Transverse colon (tissue), 4 donors: ENCODE data around the gene ST3GAL3. TPM values are rescaled to one million over a fixed set of nuclear protein-coding genes. Genes with fewer than 3 reads are reported as not detected.

Experiments used
- DNase-seq: peaks from one replicate; pipeline ENCODE4 v3.0.0-alpha.2; 2019
- H3K27ac ChIP-seq, 4 donors: fragments of 200-600 bp; sonication (generic); 2 replicates each; pipeline ENCODE4 v1.5.1; 2016 to 2018; ENCODE audit warnings: inconsistent platforms in 4 of 4
- H3K27me3 ChIP-seq: fragments of 200-600 bp; sonication (generic); 2 replicates; pipeline ENCODE4 v1.5.1; 2017; ENCODE audit warnings: inconsistent platforms
- H3K36me3 ChIP-seq, 4 donors: fragments of 200-600 bp; sonication (generic); 2 replicates each; pipeline ENCODE4 v1.5.1; 2017 to 2019; ENCODE audit warnings: inconsistent platforms in 4 of 4
- H3K4me1 ChIP-seq, 4 donors: fragments of 200-600 bp; sonication (generic); 2 replicates each; pipeline ENCODE4 v1.5.1; 2017 to 2020; ENCODE audit warnings: inconsistent platforms in 4 of 4
- H3K4me3 ChIP-seq, 4 donors: fragments of 200-600 bp; sonication (generic); 1 replicate in 1 of 4; 2 replicates in 3 of 4; pipeline versions ENCODE4 v1.5.1 to v1.6.1; 2017 to 2019; ENCODE audit warnings: inconsistent platforms in 4 of 4
- H3K9me3 ChIP-seq, 2 donors: fragments of 200-600 bp; sonication (generic); 2 replicates each; pipeline ENCODE4 v1.5.1; 2017 to 2019; ENCODE audit warnings: inconsistent platforms in 2 of 2
- EP300 ChIP-seq: sonication (generic); formaldehyde crosslinking; IDR thresholded peaks from one replicate; pipeline ENCODE4 v1.6.1; 2017; ENCODE audit warnings: antibody characterized with exemption, low read depth
- POLR2A ChIP-seq: fragments of 450-650 bp; IDR thresholded peaks from one replicate; pipeline ENCODE4 v1.6.1; 2016; ENCODE audit warnings: antibody characterized with exemption, mild to moderate bottlenecking, moderate library complexity
- POLR2AphosphoS5 ChIP-seq, 3 donors: sonication (generic); formaldehyde crosslinking; IDR thresholded peaks; one replicate each; pipeline ENCODE4 v1.6.1; 2016; ENCODE audit warnings: antibody characterized with exemption in 3 of 3
- WGBS, 2 donors: methylation state at CpG; one replicate each; pipeline ENCODE4 v1.1.5; 2018; ENCODE audit warnings: low coverage in 1 of 2; 5-methylcytosine and 5-hydroxymethylcytosine counted together
- in situ Hi-C, 4 donors: fragments of 200-750 bp; cut with MboI; loops; one replicate each; pipeline versions ENCODE4 v1.15.0 to v1.15.1; 2017; ENCODE audit warnings: low sequenced_read_pairs in 3 of 4, low pct_ligation_motif_present in 1 of 4, low pct_unique_long_range_greater_than_20kb in 1 of 4
- intact Hi-C: fragments of 100-400 bp; cut with DNase I; formaldehyde crosslinking; loops from one replicate; pipeline ENCODE4 v1.15.1; 2023; ENCODE audit warnings: low total_unique reads
- total RNA-seq, 4 donors: library from RNA; depleted of rRNA; stranded (reverse); fragments of >200 nt; gene quantifications; one replicate each; pipeline ENCODE4 v1.1.0, GENCODE V29; 2016
- TF ChIP-seq, protein P1 (sequence below), 5 experiments: fragments of 200-600 bp in 3 of 5; fragments of 450-650 bp in 2 of 5; sonication (generic) in 3 of 5; IDR thresholded peaks; 1 replicate in 2 of 5; 2 replicates in 3 of 5; pipeline ENCODE4 v1.5.1; 2016 to 2017; ENCODE audit warnings: antibody characterized with exemption in 5 of 5, inconsistent platforms in 3 of 5, mild to moderate bottlenecking in 2 of 5, moderate library complexity in 1 of 5

Gene ST3GAL3
- total RNA-seq, 4 donors from 2014 or later = 4.8 to 23.9 (median 9.7) TPM

DNA sequence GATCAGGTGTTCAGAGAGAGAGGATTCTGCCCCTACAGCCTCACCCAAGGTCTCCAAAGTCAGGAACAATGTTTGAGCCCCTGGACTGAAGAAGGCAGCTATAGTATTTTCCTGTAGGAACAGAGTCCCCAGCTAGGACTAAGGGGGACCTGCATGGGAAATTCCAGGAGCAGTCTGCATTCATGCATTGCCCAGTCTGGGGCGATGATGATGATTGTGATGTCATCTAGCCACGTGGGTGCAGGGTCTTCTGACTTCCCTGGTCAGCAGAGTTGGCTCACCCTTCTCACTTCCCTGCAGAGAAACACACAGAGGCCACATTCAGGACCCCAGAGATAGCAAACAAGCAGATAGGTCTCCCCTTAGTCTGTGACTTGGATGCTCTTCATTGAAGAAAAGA is 169.8 kb downstream of the ST3GAL3 start:
- no peaks in the 10 kb centered on the region for H3K27me3 ChIP-seq
- no peak for TF ChIP-seq POLR2A
- no peak for TF ChIP-seq EP300
- TF ChIP-seq POLR2AphosphoS5 (IDR thresholded peaks at IDR 0.05) = no peak
- no peak for DNase-seq
- H3K4me1 ChIP-seq = peaks cover 0 to 3% (median 1%) of the 10 kb centered on the region in 4 donors
- no peak overlapping the region for H3K4me3 ChIP-seq
- H3K27ac ChIP-seq = no peak overlapping the region
- H3K9me3 ChIP-seq = no peaks in the 10 kb centered on the region
- intact Hi-C loops = no loop called here
- 75% methylated on average over 2 of the region's 2 CpGs; no CpG with 5 or more reads in 1 of the 2 donors for WGBS, 2 donors
- no peaks in the 10 kb centered on the region for H3K36me3 ChIP-seq
- in situ Hi-C loops = no loop called here

DNA sequence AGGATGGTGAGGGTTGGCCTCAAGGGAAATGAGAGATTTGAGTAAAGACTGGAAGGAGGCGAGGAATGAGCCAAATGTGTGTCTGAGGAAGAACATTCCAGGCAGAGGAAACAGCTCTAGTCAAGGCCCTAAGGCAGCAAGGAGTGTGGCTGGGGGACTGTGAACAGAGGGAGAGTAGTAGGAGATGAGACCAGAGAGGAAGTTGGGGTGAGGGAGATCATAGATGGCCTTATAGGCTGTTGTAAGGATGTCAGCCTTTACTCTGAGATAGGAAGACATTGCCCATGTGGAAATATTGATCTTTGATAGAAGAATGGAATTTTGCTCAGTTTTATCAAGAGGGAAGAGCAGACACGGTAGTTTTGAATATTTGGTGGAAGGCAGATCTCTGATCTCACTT is 171.1 kb downstream of the ST3GAL3 start:
- in situ Hi-C loops = no loop called here

DNA sequence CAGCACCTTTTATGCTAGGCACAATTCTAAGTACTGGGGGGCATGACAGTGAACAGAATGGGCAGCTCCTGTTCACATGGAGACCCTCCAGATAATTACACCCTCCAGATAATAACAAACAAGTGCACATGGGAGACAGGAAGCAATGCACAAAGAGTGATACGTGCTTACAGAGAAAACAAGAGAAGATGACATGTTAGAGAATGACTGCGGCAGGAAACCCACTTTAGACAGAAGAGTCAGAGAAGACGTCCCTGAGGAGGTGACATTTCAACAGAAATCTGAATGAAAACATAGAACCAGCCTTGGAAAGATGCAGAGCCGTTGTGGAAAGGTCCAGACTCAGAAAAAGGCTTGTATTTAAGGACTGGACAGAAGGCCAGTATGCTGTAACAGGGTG is 171.5 kb downstream of the ST3GAL3 start:
- Histone ChIP-seq H3K4me1 (peaks cover 0 to 14% (median 3%) of the 10 kb centered on the region in 4 donors), H3K36me3 (no peaks in the 10 kb centered on the region), H3K9me3 (no peaks in the 10 kb centered on the region), H3K27me3 (no peaks in the 10 kb centered on the region), H3K4me3 (no peak overlapping the region), H3K27ac (no peak overlapping the region)
- DNase-seq = no peak
- WGBS, 2 donors = 77 to 79% methylated on average over 3 to 4 of the region's 4 CpGs
- intact Hi-C loops (no loop called here), in situ Hi-C loops (no loop called here)
- TF ChIP-seq, protein P1, sequence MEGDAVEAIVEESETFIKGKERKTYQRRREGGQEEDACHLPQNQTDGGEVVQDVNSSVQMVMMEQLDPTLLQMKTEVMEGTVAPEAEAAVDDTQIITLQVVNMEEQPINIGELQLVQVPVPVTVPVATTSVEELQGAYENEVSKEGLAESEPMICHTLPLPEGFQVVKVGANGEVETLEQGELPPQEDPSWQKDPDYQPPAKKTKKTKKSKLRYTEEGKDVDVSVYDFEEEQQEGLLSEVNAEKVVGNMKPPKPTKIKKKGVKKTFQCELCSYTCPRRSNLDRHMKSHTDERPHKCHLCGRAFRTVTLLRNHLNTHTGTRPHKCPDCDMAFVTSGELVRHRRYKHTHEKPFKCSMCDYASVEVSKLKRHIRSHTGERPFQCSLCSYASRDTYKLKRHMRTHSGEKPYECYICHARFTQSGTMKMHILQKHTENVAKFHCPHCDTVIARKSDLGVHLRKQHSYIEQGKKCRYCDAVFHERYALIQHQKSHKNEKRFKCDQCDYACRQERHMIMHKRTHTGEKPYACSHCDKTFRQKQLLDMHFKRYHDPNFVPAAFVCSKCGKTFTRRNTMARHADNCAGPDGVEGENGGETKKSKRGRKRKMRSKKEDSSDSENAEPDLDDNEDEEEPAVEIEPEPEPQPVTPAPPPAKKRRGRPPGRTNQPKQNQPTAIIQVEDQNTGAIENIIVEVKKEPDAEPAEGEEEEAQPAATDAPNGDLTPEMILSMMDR (IDR thresholded peaks at IDR 0.05) = no peak
- no peak for TF ChIP-seq POLR2A
- no peak for TF ChIP-seq EP300
- no peak for TF ChIP-seq POLR2AphosphoS5 (IDR thresholded peaks at IDR 0.05)

More for the DNA sequence above, 171.1 kb downstream of the ST3GAL3 start:
- 89 to 94% methylated on average over 2 of the region's 2 CpGs for WGBS, 2 donors
- TF ChIP-seq EP300 = no peak
- no peak for TF ChIP-seq POLR2AphosphoS5 (IDR thresholded peaks at IDR 0.05)
- no peak for TF ChIP-seq POLR2A
- TF ChIP-seq, protein P1 (IDR thresholded peaks at IDR 0.05) = no peak
- DNase-seq = no peak
- Histone ChIP-seq H3K36me3 (no peaks in the 10 kb centered on the region), H3K27me3 (no peaks in the 10 kb centered on the region), H3K4me1 (peaks cover 0 to 14% (median 3%) of the 10 kb centered on the region in 4 donors), H3K9me3 (no peaks in the 10 kb centered on the region), H3K27ac (no peak overlapping the region), H3K4me3 (no peak overlapping the region)
- intact Hi-C loops = no loop called here

DNA sequence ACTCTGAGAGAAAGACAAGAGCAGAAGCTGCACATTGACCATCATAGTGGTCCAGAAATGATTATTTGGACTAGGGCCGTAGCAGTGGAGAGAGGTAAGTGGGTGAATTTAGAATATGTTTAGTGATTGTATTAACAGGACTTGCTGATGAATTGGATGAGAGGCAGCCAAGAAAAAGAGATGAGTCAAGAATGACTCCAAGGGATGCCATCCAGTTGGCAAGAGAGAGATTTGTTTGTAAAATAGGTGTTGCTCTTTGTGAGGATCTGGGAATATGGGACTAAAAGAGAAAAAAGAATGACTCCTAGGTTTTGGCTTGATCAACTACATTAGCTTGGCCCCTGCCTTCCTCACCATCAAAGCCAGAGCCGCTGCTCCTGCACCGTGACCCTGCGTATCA is 172.1 kb downstream of the ST3GAL3 start:
- Histone ChIP-seq H3K36me3 (no peaks in the 10 kb centered on the region), H3K27me3 (no peaks in the 10 kb centered on the region), H3K9me3 (no peaks in the 10 kb centered on the region), H3K4me1 (peaks cover 0 to 14% (median 3%) of the 10 kb centered on the region in 4 donors), H3K4me3 (no peak overlapping the region), H3K27ac (no peak overlapping the region)
- in situ Hi-C loops (no loop called here), intact Hi-C loops (no loop called here)
- WGBS, 2 donors = 94 to 100% methylated on average over 1 to 4 of the region's 4 CpGs
- no peak for DNase-seq
- no peak for TF ChIP-seq POLR2A
- no peak for TF ChIP-seq POLR2AphosphoS5 (IDR thresholded peaks at IDR 0.05)
- TF ChIP-seq, protein P1 (IDR thresholded peaks at IDR 0.05) = no peak
- no peak for TF ChIP-seq EP300

DNA sequence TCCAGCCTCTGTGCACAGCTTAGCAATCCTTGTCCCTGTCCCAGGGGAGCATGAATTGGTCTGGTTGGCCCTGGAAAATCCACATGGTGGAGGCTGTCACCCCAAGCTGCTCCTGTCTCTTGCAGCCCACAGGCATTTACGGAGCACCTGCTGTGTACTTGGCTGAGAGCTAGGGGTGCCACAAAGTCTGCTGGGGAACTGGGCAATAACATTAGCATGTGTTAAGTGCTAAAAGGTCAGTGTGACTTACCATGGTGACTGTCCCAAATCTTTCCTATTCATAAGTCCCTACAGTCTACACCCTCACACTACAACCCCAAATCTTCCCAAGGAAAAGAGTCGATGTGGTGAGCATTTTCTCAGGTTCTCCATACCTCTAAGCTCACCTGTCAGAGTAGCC is 172.7 kb downstream of the ST3GAL3 start:
- in situ Hi-C loops = no loop called here
- H3K4me3 ChIP-seq = no peak overlapping the region
- intact Hi-C loops = no loop called here
- no peak overlapping the region for H3K27ac ChIP-seq
- H3K36me3 ChIP-seq = no peaks in the 10 kb centered on the region
- TF ChIP-seq POLR2AphosphoS5 (IDR thresholded peaks at IDR 0.05) = no peak
- no peak for TF ChIP-seq POLR2A
- TF ChIP-seq EP300 = no peak
- TF ChIP-seq, protein P1 (IDR thresholded peaks at IDR 0.05) = no peak
- WGBS, 2 donors = 96 to 100% methylated on average over 1 to 2 of the region's 2 CpGs
- no peaks in the 10 kb centered on the region for H3K9me3 ChIP-seq
- no peak for DNase-seq
- peaks cover 0 to 14% (median 5%) of the 10 kb centered on the region in 4 donors for H3K4me1 ChIP-seq
- no peaks in the 10 kb centered on the region for H3K27me3 ChIP-seq
